Astrocyte (in vitro differentiated cells and primary cell): ENCODE results near the gene PPP2R2C. TPM values are rescaled to one million over a fixed set of nuclear protein-coding genes. Genes with fewer than 3 reads are reported as not detected.

Experiments used
- DNase-seq: peaks from one replicate; pipeline ENCODE4 v3.0.0-alpha.2; 2010; ENCODE audit warnings: low read depth
- FAIRE-seq: peaks from 2 replicates; lab custom pipeline; 2011; peaks lifted over from hg19 to GRCh38; lab: Jason Lieb, UNC
- H2AFZ ChIP-seq: 2 replicates; pipeline ENCODE4 v1.6.0; 2012; ENCODE audit warnings: low read depth, low read length, inconsistent platforms
- H3K27ac ChIP-seq: 2 replicates; pipeline ENCODE4 v1.5.1; 2011; ENCODE audit warnings: low read depth, low read length, inconsistent platforms
- H3K27me3 ChIP-seq: 2 replicates; pipeline ENCODE4 v1.6.0; 2011; ENCODE audit warnings: low read length, inconsistent platforms; ENCODE audit not compliant: insufficient read depth
- H3K36me3 ChIP-seq: 2 replicates; pipeline ENCODE4 v1.5.1; 2011; ENCODE audit warnings: low read length, inconsistent platforms; ENCODE audit not compliant: insufficient read depth
- H3K4me1 ChIP-seq: 2 replicates; pipeline ENCODE4 v1.5.1; 2011; ENCODE audit warnings: low read length, inconsistent platforms; ENCODE audit not compliant: insufficient read depth
- H3K4me2 ChIP-seq: 2 replicates; pipeline ENCODE4 v1.6.0; 2012; ENCODE audit warnings: low read length, inconsistent platforms
- H3K4me3 ChIP-seq: 2 replicates; pipeline ENCODE4 v1.5.1; 2011; ENCODE audit warnings: low read depth, mild to moderate bottlenecking, low read length, inconsistent platforms; ENCODE audit not compliant: insufficient read depth
- H3K79me2 ChIP-seq: 2 replicates; pipeline ENCODE4 v1.6.0; 2012; ENCODE audit warnings: mild to moderate bottlenecking, low read length, inconsistent platforms; ENCODE audit not compliant: insufficient read depth
- H3K9ac ChIP-seq: 2 replicates; pipeline ENCODE4 v1.6.0; 2012; ENCODE audit warnings: mild to moderate bottlenecking, low read length, inconsistent platforms
- H3K9me3 ChIP-seq: 2 replicates; pipeline ENCODE4 v1.5.1; 2012; ENCODE audit warnings: low read depth, mild to moderate bottlenecking, low read length, inconsistent platforms; ENCODE audit not compliant: insufficient read depth
- H4K20me1 ChIP-seq: 2 replicates; pipeline ENCODE4 v1.6.0; 2012; ENCODE audit warnings: low read length, inconsistent platforms; ENCODE audit not compliant: insufficient read depth
- H3K27ac Mint-ChIP-seq: one replicate; pipeline ENCODE4 v1.8.0; 2021; ENCODE audit warnings: mild to moderate bottlenecking, mixed read lengths; ENCODE audit not compliant: unreplicated experiment
- H3K27me3 Mint-ChIP-seq: one replicate; pipeline ENCODE4 v1.8.0; 2021; ENCODE audit warnings: low read depth, mixed read lengths; ENCODE audit not compliant: unreplicated experiment
- H3K36me3 Mint-ChIP-seq: one replicate; pipeline ENCODE4 v1.8.0; 2021; ENCODE audit warnings: low read depth, mixed read lengths; ENCODE audit not compliant: unreplicated experiment
- H3K4me1 Mint-ChIP-seq: one replicate; pipeline ENCODE4 v1.8.0; 2021; ENCODE audit warnings: low read depth, mixed read lengths; ENCODE audit not compliant: unreplicated experiment
- H3K4me3 Mint-ChIP-seq: one replicate; pipeline ENCODE4 v1.8.0; 2021; ENCODE audit warnings: mild to moderate bottlenecking, moderate library complexity, mixed read lengths; ENCODE audit not compliant: unreplicated experiment
- H3K9me3 Mint-ChIP-seq: one replicate; pipeline ENCODE4 v1.8.0; 2021; ENCODE audit warnings: mild to moderate bottlenecking, mixed read lengths; ENCODE audit not compliant: unreplicated experiment
- EZH2 ChIP-seq: IDR thresholded peaks from 2 replicates; pipeline ENCODE4 v1.6.1; 2012; ENCODE audit warnings: mild to moderate bottlenecking, low read length, inconsistent platforms; ENCODE audit not compliant: insufficient read depth
- total RNA-seq: library from RNA; stranded (reverse); gene quantifications from 2 replicates; pipeline ENCODE4 v1.2.1, GENCODE V29; 2021
- TF ChIP-seq, protein P1 (sequence below): IDR thresholded peaks from 2 replicates; pipeline ENCODE4 v1.5.1; 2011; ENCODE audit warnings: low read depth, mild to moderate bottlenecking, inconsistent platforms, low read length, moderate library complexity; ENCODE audit not compliant: insufficient read depth

The PPP2R2C gene
- total RNA-seq, 1 donor from 2014 or later = 1.1 TPM

DNA sequence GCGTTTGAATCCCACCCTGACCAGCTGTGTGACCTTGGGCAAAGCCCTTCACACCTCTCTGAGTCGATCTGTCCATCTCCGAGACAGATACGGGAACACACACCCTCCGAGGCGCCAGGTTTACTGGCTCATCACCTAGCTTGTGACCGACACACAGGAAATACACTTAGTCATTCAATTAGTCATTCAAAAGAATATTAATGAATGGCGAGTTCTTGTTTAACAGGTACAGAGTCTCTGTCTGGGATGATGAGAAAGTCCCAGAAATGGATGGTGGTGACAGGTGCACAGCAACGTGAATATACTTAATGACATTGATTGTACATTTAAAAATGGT is 80.6 kb downstream of the PPP2R2C start:
- FAIRE-seq (no peak), DNase-seq (no peak)
- Histone ChIP-seq H3K4me1 (no peaks in the 10 kb centered on the region), H3K27me3 (peaks cover 4% of the 10 kb centered on the region), H3K4me2 (no peak overlapping the region), H3K36me3 (no peaks in the 10 kb centered on the region), H3K9me3 (no peaks in the 10 kb centered on the region), H2AFZ (no peak overlapping the region), H3K79me2 (no peaks in the 10 kb centered on the region), H3K9ac (no peak overlapping the region), H4K20me1 (no peaks in the 10 kb centered on the region), H3K4me3 (no peak overlapping the region), H3K27ac (no peak overlapping the region)
- Mint-ChIP-seq H3K36me3 (no peaks in the 10 kb centered on the region), H3K9me3 (no peaks in the 10 kb centered on the region), H3K4me3 (no peak overlapping the region), H3K27ac (no peak overlapping the region), H3K27me3 (peaks cover 58% of the 10 kb centered on the region), H3K4me1 (no peaks in the 10 kb centered on the region)
- TF ChIP-seq EZH2 = no peak
- TF ChIP-seq, protein P1, sequence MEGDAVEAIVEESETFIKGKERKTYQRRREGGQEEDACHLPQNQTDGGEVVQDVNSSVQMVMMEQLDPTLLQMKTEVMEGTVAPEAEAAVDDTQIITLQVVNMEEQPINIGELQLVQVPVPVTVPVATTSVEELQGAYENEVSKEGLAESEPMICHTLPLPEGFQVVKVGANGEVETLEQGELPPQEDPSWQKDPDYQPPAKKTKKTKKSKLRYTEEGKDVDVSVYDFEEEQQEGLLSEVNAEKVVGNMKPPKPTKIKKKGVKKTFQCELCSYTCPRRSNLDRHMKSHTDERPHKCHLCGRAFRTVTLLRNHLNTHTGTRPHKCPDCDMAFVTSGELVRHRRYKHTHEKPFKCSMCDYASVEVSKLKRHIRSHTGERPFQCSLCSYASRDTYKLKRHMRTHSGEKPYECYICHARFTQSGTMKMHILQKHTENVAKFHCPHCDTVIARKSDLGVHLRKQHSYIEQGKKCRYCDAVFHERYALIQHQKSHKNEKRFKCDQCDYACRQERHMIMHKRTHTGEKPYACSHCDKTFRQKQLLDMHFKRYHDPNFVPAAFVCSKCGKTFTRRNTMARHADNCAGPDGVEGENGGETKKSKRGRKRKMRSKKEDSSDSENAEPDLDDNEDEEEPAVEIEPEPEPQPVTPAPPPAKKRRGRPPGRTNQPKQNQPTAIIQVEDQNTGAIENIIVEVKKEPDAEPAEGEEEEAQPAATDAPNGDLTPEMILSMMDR = no peak

GRCh38 chr4:6391186-6391851 is 81.1 kb downstream of the PPP2R2C start:
- Histone ChIP-seq H3K27me3 (peaks cover 2% of the 10 kb centered on the region), H4K20me1 (no peaks in the 10 kb centered on the region), H3K4me3 (no peak overlapping the region), H3K36me3 (no peaks in the 10 kb centered on the region), H3K4me1 (no peaks in the 10 kb centered on the region), H3K9ac (no peak overlapping the region), H3K79me2 (no peaks in the 10 kb centered on the region), H2AFZ (no peak overlapping the region), H3K4me2 (no peak overlapping the region), H3K27ac (no peak overlapping the region), H3K9me3 (no peaks in the 10 kb centered on the region)
- TF ChIP-seq, protein P1 = no peak
- no peak for TF ChIP-seq EZH2
- DNase-seq (no peak), FAIRE-seq (no peak)
- Mint-ChIP-seq H3K9me3 (no peaks in the 10 kb centered on the region), H3K4me3 (no peak overlapping the region), H3K27ac (no peak overlapping the region), H3K4me1 (no peaks in the 10 kb centered on the region), H3K36me3 (no peaks in the 10 kb centered on the region), H3K27me3 (peaks cover 54% of the 10 kb centered on the region)

DNA sequence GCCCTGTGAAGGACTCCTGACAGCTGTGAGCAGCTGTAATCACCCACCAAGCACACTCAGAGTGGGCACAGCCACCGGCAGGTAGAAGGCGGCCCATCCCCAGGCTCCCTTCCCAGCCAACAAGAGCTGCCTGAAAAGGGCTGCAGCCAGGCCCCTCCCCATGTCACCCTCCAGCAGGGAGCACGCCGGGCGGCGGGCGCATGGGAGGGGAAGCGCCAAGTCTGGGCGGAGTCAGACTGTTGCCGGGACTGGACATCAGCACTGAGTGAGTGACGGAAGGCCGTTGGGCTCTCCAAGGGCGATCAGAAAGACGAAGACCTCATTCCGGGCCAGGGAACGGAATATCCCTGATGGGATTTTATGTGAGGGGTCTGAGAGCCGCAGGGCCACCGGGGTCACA is 82.1 kb downstream of the PPP2R2C start:
- Histone ChIP-seq H3K9me3 (no peaks in the 10 kb centered on the region), H4K20me1 (no peaks in the 10 kb centered on the region), H3K36me3 (no peaks in the 10 kb centered on the region), H3K79me2 (no peaks in the 10 kb centered on the region), H3K27me3 (peaks cover 2% of the 10 kb centered on the region), H2AFZ (no peak overlapping the region), H3K4me2 (no peak overlapping the region), H3K4me3 (no peak overlapping the region), H3K27ac (no peak overlapping the region), H3K4me1 (no peaks in the 10 kb centered on the region), H3K9ac (no peak overlapping the region)
- H3K27ac Mint-ChIP-seq = no peak overlapping the region
- no peak for TF ChIP-seq EZH2
- TF ChIP-seq, protein P1 = no peak
- no peaks in the 10 kb centered on the region for H3K4me1 Mint-ChIP-seq
- no peaks in the 10 kb centered on the region for H3K9me3 Mint-ChIP-seq
- peaks cover 53% of the 10 kb centered on the region for H3K27me3 Mint-ChIP-seq
- H3K36me3 Mint-ChIP-seq = no peaks in the 10 kb centered on the region
- H3K4me3 Mint-ChIP-seq = no peak overlapping the region
- DNase-seq (no peak), FAIRE-seq (no peak)
